Smooth muscle cell (in vitro differentiated cells): Measurements from ENCODE around the gene PCDHGC3. TPM values are rescaled to one million over a fixed set of nuclear protein-coding genes. Genes with fewer than 3 reads are reported as not detected.

Source experiments
- DNase-seq: peaks from one replicate; lab custom pipeline; 2025; ENCODE audit not compliant: unreplicated experiment; lab: John Stamatoyannopoulos, UW
- H2AFZ ChIP-seq: fragments of 200-600 bp; sonication (generic); 2 replicates; pipeline ENCODE4 v1.6.0; 2016; ENCODE audit warnings: antibody characterized with exemption, low read depth, mild to moderate bottlenecking
- H3F3A ChIP-seq: fragments of 200-600 bp; sonication (generic); 2 replicates; pipeline ENCODE4 v1.6.0; 2017; ENCODE audit warnings: antibody characterized with exemption, low read depth
- H3K27ac ChIP-seq: fragments of 200-600 bp; sonication (generic); 2 replicates; pipeline ENCODE4 v1.5.1; 2016; ENCODE audit warnings: low read depth, mild to moderate bottlenecking
- H3K27me3 ChIP-seq: fragments of 200-600 bp; sonication (generic); 2 replicates; pipeline ENCODE4 v1.6.1; 2016; ENCODE audit warnings: low read depth, mild to moderate bottlenecking
- H3K36me3 ChIP-seq: fragments of 200-600 bp; sonication (generic); 2 replicates; pipeline ENCODE4 v1.5.1; 2016; ENCODE audit warnings: low read depth
- H3K4me1 ChIP-seq: fragments of 200-600 bp; sonication (generic); 2 replicates; pipeline ENCODE4 v1.5.1; 2016; ENCODE audit warnings: low read depth
- H3K4me2 ChIP-seq: fragments of 200-600 bp; sonication (generic); 2 replicates; pipeline ENCODE4 v1.6.0; 2016; ENCODE audit warnings: mild to moderate bottlenecking
- H3K4me3 ChIP-seq: fragments of 200-600 bp; sonication (generic); 2 replicates; pipeline ENCODE4 v1.5.1; 2016; ENCODE audit warnings: mild to moderate bottlenecking
- H3K79me2 ChIP-seq: fragments of 200-600 bp; sonication (generic); 2 replicates; pipeline ENCODE4 v1.6.0; 2016; ENCODE audit warnings: low read depth, mild to moderate bottlenecking
- H3K9ac ChIP-seq: fragments of 200-600 bp; sonication (generic); 2 replicates; pipeline ENCODE4 v1.6.0; 2016; ENCODE audit warnings: low read depth
- H3K9me3 ChIP-seq: fragments of 200-600 bp; sonication (generic); replicated peaks from 2 replicates; pipeline ENCODE4 v1.5.1; 2016; ENCODE audit warnings: low read depth
- H4K20me1 ChIP-seq: fragments of 200-600 bp; sonication (generic); 2 replicates; pipeline ENCODE4 v1.6.0; 2016; ENCODE audit warnings: low read depth
- WGBS: methylation state at CpG from one replicate; pipeline ENCODE4 v1.1.7; 2016; ENCODE audit warnings: low lambda C conversion rate; 5-methylcytosine and 5-hydroxymethylcytosine counted together
- polyA plus RNA-seq: library from polyadenylated mRNA; unstranded; fragments of >200 nt; fragmentation: Nextera tagmentation; extraction: Ambion mirVana; gene quantifications from 2 replicates; pipeline ENCODE4 v1.2.1, GENCODE V29; 2016
- total RNA-seq: library from RNA; depleted of rRNA; stranded (reverse); fragments of >200 nt; gene quantifications from 2 replicates; pipeline ENCODE4 v1.2.3, GENCODE V29; 2014
- TF ChIP-seq, protein P1 (sequence below): fragments of 200-600 bp; sonication (generic); IDR thresholded peaks from 2 replicates; pipeline ENCODE4 v1.5.1; 2017; ENCODE audit warnings: borderline replicate concordance, mild to moderate bottlenecking, antibody characterized with exemption; ENCODE audit not compliant: insufficient read depth, poor library complexity, severe bottlenecking

The PCDHGC3 gene
- total and polyA plus RNA-seq, 2 experiments from 2014 or later, result 50.3 to 111 TPM

- DNase-seq, result no peak
- peak overlapping the region; percentile 81 for H3K27ac ChIP-seq
- WGBS, result 97% methylated on average over 10 of the region's 10 CpGs
- TF ChIP-seq, protein P1, sequence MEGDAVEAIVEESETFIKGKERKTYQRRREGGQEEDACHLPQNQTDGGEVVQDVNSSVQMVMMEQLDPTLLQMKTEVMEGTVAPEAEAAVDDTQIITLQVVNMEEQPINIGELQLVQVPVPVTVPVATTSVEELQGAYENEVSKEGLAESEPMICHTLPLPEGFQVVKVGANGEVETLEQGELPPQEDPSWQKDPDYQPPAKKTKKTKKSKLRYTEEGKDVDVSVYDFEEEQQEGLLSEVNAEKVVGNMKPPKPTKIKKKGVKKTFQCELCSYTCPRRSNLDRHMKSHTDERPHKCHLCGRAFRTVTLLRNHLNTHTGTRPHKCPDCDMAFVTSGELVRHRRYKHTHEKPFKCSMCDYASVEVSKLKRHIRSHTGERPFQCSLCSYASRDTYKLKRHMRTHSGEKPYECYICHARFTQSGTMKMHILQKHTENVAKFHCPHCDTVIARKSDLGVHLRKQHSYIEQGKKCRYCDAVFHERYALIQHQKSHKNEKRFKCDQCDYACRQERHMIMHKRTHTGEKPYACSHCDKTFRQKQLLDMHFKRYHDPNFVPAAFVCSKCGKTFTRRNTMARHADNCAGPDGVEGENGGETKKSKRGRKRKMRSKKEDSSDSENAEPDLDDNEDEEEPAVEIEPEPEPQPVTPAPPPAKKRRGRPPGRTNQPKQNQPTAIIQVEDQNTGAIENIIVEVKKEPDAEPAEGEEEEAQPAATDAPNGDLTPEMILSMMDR, result no peak
- H3K79me2 ChIP-seq, result peaks cover 45% of the 10 kb centered on the region
- no peak overlapping the region for H3K4me3 ChIP-seq
- H3F3A ChIP-seq, result peaks cover 45% of the 10 kb centered on the region
- H3K9me3 ChIP-seq, result no peaks in the 10 kb centered on the region
- H3K4me1 ChIP-seq, result peaks cover 15% of the 10 kb centered on the region
- peak overlapping the region; percentile 82 for H3K4me2 ChIP-seq
- H3K27me3 ChIP-seq, result no peaks in the 10 kb centered on the region
- H3K9ac ChIP-seq, result no peak overlapping the region
- no peak overlapping the region for H2AFZ ChIP-seq
- no peaks in the 10 kb centered on the region for H3K36me3 ChIP-seq
- H4K20me1 ChIP-seq, result peaks cover 80% of the 10 kb centered on the region
Observed at GRCh38 chr5:141490271-141490670, 14.5 kb downstream of the PCDHGC3 start.

- Histone ChIP-seq H3K4me1 (peaks cover 20% of the 10 kb centered on the region), H3K4me3 (no peak overlapping the region), H3F3A (peaks cover 45% of the 10 kb centered on the region), H3K79me2 (peaks cover 42% of the 10 kb centered on the region), H3K9me3 (no peaks in the 10 kb centered on the region), H2AFZ (no peak overlapping the region), H4K20me1 (peaks cover 75% of the 10 kb centered on the region), H3K9ac (no peak overlapping the region), H3K27me3 (no peaks in the 10 kb centered on the region), H3K27ac (no peak overlapping the region), H3K36me3 (no peaks in the 10 kb centered on the region), H3K4me2 (no peak overlapping the region)
- TF ChIP-seq, protein P1, result no peak
- 97% methylated on average over 13 of the region's 13 CpGs for WGBS
- no peak for DNase-seq
Observed at GRCh38 chr5:141490771-141491170, 15.0 kb downstream of the PCDHGC3 start.

- Histone ChIP-seq H3K9me3 (no peaks in the 10 kb centered on the region), H3K4me2 (peak overlapping the region; percentile 73), H3F3A (peaks cover 40% of the 10 kb centered on the region), H3K36me3 (no peaks in the 10 kb centered on the region), H3K27ac (no peak overlapping the region), H3K79me2 (peaks cover 34% of the 10 kb centered on the region), H4K20me1 (peaks cover 67% of the 10 kb centered on the region), H3K27me3 (no peaks in the 10 kb centered on the region), H3K9ac (no peak overlapping the region), H3K4me3 (no peak overlapping the region), H2AFZ (no peak overlapping the region), H3K4me1 (peaks cover 25% of the 10 kb centered on the region)
- WGBS, result 38% methylated on average over 64 of the region's 66 CpGs
- TF ChIP-seq, protein P1, result no peak
- DNase-seq, result no peak
Observed at GRCh38 chr5:141491323-141492167, 15.8 kb downstream of the PCDHGC3 start.
